Common myeloid progenitor, CD34-positive (primary cell): ENCODE results near the gene SLC9A5.
A peak's percentile ranks its signal among the peaks of the same experiment; 100 is the strongest.

Source experiments
- CTCF ChIA-PET: fragments of 350-600 bp; sonication (Branson Sonifier 250); formaldehyde crosslinking; loops from one replicate; lab custom pipeline; 2021; ENCODE audit warnings: antibody characterized with exemption; lab: Charles Lee
- POLR2A ChIA-PET: fragments of 350-600 bp; sonication (Branson Sonifier 250); formaldehyde crosslinking; loops from one replicate; lab custom pipeline; 2021; ENCODE audit warnings: antibody characterized with exemption; lab: Charles Lee
- DNase-seq, 3 donors: peaks; one replicate each; pipeline versions ENCODE4 v3.0.0 to v3.0.0-alpha.2; 2013
- H3K27ac ChIP-seq, 2 experiments: 1 replicate in 1 of 2; 2 replicates in 1 of 2; pipeline ENCODE4 v1.7.0; 2013; ENCODE audit warnings: inconsistent platforms in 2 of 2, low read length in 2 of 2, mild to moderate bottlenecking in 2 of 2, low read depth in 1 of 2, moderate library complexity in 1 of 2; ENCODE audit not compliant: severe bottlenecking in 2 of 2, insufficient read depth in 1 of 2, poor library complexity in 1 of 2
- H3K27me3 ChIP-seq, 5 experiments: replicated peaks in 2 of 5; 1 replicate in 3 of 5; 2 replicates in 2 of 5; pipeline versions ENCODE4 v1.6.1 to v1.7.0; 2013; ENCODE audit warnings: low read length in 4 of 5, mild to moderate bottlenecking in 2 of 5, moderate library complexity in 2 of 5, inconsistent platforms in 1 of 5; ENCODE audit not compliant: insufficient read depth in 5 of 5, control insufficient read depth in 4 of 5
- H3K36me3 ChIP-seq, 4 experiments: 1 replicate in 2 of 4; 2 replicates in 2 of 4; pipeline versions ENCODE4 v1.6.1 to v1.7.0; 2013; ENCODE audit warnings: low read length in 3 of 4, control low read depth in 1 of 4, mild to moderate bottlenecking in 1 of 4; ENCODE audit not compliant: control insufficient read depth in 4 of 4, insufficient read depth in 4 of 4
- H3K4me1 ChIP-seq, 4 experiments: 1 replicate in 3 of 4; 2 replicates in 1 of 4; pipeline versions ENCODE4 v1.6.1 to v1.7.1; 2013; ENCODE audit warnings: low read length in 3 of 4, mild to moderate bottlenecking in 3 of 4, control low read depth in 1 of 4, inconsistent platforms in 1 of 4, moderate library complexity in 1 of 4; ENCODE audit not compliant: control insufficient read depth in 4 of 4, insufficient read depth in 4 of 4; ENCODE audit errors: control extremely low read depth in 1 of 4
- H3K4me3 ChIP-seq, 7 experiments: 1 replicate in 4 of 7; 2 replicates in 3 of 7; pipeline versions ENCODE4 v1.5.1 to v1.7.0; 2013; ENCODE audit warnings: mild to moderate bottlenecking in 7 of 7, low read length in 6 of 7, moderate library complexity in 6 of 7, inconsistent platforms in 2 of 7, low read depth in 2 of 7, control low read depth in 1 of 7; ENCODE audit not compliant: insufficient read depth in 4 of 7, control insufficient read depth in 1 of 7; ENCODE audit errors: extremely low read depth in 1 of 7
- H3K9me3 ChIP-seq, 5 experiments: 1 replicate in 4 of 5; 2 replicates in 1 of 5; pipeline versions ENCODE4 v1.6.1 to v1.7.1; 2013; ENCODE audit warnings: low read length in 4 of 5, mild to moderate bottlenecking in 2 of 5, inconsistent platforms in 1 of 5, low read depth in 1 of 5, moderate library complexity in 1 of 5; ENCODE audit not compliant: control insufficient read depth in 4 of 5, insufficient read depth in 2 of 5; ENCODE audit errors: control extremely low read depth in 1 of 5
- WGBS: methylation state at CpG from one replicate; pipeline ENCODE4 v1.1.5; 2013; ENCODE audit not compliant: insufficient coverage; 5-methylcytosine and 5-hydroxymethylcytosine counted together

Gene SLC9A5

GRCh38 chr16:67234180-67234597 lies 14.6 kb upstream of the SLC9A5 start:
- CTCF ChIA-PET, result interaction anchor here (0.9 to 10.7 kb wide), 2 partner anchors 12 to 32 kb away, joined by 3 to 108 read pairs; partner anchors contain the start of genes FHOD1 and SLC9A5
- POLR2A ChIA-PET, result interaction anchor here (1.5 to 2.4 kb wide), 2 partner anchors 11 to 13 kb away, joined by 3 to 12 read pairs; partner anchors contain the start of gene FHOD1
- no peaks in the 10 kb centered on the region for H3K4me1 ChIP-seq
- H3K27ac ChIP-seq, result no peak overlapping the region
- no peaks in the 10 kb centered on the region for H3K9me3 ChIP-seq
- H3K27me3 ChIP-seq, result no peaks in the 10 kb centered on the region
- H3K4me3 ChIP-seq, result no peak overlapping the region
- peaks cover 13 to 88% (median 70%) of the 10 kb centered on the region in 4 experiments for H3K36me3 ChIP-seq
- 97% methylated on average over 9 of the region's 10 CpGs for WGBS
- DNase-seq, result no peak

GRCh38 chr16:67235816-67236562 lies 12.8 kb upstream of the SLC9A5 start:
- H3K27me3 ChIP-seq, result no peaks in the 10 kb centered on the region
- H3K27ac ChIP-seq, result no peak overlapping the region
- no peak overlapping the region for H3K4me3 ChIP-seq
- DNase-seq, result peak in 1 of 3 donors; percentile 23
- peaks cover 17 to 78% (median 58%) of the 10 kb centered on the region in 4 experiments for H3K36me3 ChIP-seq
- 98% methylated on average over 17 of the region's 17 CpGs for WGBS
- H3K4me1 ChIP-seq, result peaks cover 0 to 6% (median under 1%) of the 10 kb centered on the region in 4 experiments
- POLR2A ChIA-PET, result no interaction called here
- H3K9me3 ChIP-seq, result no peaks in the 10 kb centered on the region
- CTCF ChIA-PET, result interaction anchor here (0.9 to 10.7 kb wide), 3 partner anchors 9 to 43 kb away, joined by 3 to 108 read pairs (median 4); partner anchors contain the start of genes FHOD1, SLC9A5 and TMEM208

- Histone ChIP-seq H3K36me3 (peaks cover 17 to 74% (median 51%) of the 10 kb centered on the region in 4 experiments), H3K27me3 (no peaks in the 10 kb centered on the region), H3K9me3 (no peaks in the 10 kb centered on the region), H3K4me1 (peaks cover 0 to 14% (median 6%) of the 10 kb centered on the region in 4 experiments), H3K27ac (no peak overlapping the region), H3K4me3 (no peak overlapping the region)
- DNase-seq, result peak; percentile 67 to 80 (median 75)
- CTCF ChIA-PET, result interaction anchor here (0.9 to 10.7 kb wide), 4 partner anchors 9 to 43 kb away, joined by 3 to 108 read pairs (median 6); partner anchors contain the start of genes FHOD1, SLC9A5 and TMEM208
- POLR2A ChIA-PET, result interaction anchor here (1.9 kb wide), 1 partner anchor 9 kb away, joined by 5 read pairs; no protein-coding TSS in a partner anchor
- 95% methylated on average over 30 of the region's 50 CpGs for WGBS
Measured at GRCh38 chr16:67236563-67237395, 12.0 kb upstream of the SLC9A5 start.

- no peak for DNase-seq
- ChIA-PET CTCF (interaction anchor here (1.0 to 2.3 kb wide), 3 partner anchors 8 to 10 kb away, joined by 3 to 9 read pairs (median 9); partner anchors contain the start of genes FHOD1, SLC9A5 and TMEM208), POLR2A (interaction anchor here (1.9 kb wide), 2 partner anchors 8 to 10 kb away, joined by 5 read pairs; partner anchors contain the start of gene TMEM208)
- Histone ChIP-seq H3K4me1 (peaks cover under 1 to 22% (median 11%) of the 10 kb centered on the region in 4 experiments), H3K36me3 (peaks cover 17 to 73% (median 49%) of the 10 kb centered on the region in 4 experiments), H3K4me3 (no peak overlapping the region), H3K27ac (no peak overlapping the region), H3K9me3 (no peaks in the 10 kb centered on the region), H3K27me3 (no peaks in the 10 kb centered on the region)
- 94% methylated on average over 12 of the region's 16 CpGs for WGBS
Measured at GRCh38 chr16:67237396-67238277, 11.1 kb upstream of the SLC9A5 start.

GRCh38 chr16:67238278-67238575 lies 10.6 kb upstream of the SLC9A5 start:
- no peaks in the 10 kb centered on the region for H3K9me3 ChIP-seq
- ChIA-PET POLR2A (interaction anchor here (1.9 kb wide), 2 partner anchors 8 to 11 kb away, joined by 5 read pairs; partner anchors contain the start of gene TMEM208), CTCF (interaction anchor here (1.0 to 2.3 kb wide), 3 partner anchors 9 to 10 kb away, joined by 3 to 9 read pairs (median 9); partner anchors contain the start of genes FHOD1, SLC9A5 and TMEM208)
- no CpG with 5 or more reads among the region's 3 CpGs for WGBS
- no peaks in the 10 kb centered on the region for H3K27me3 ChIP-seq
- peaks cover 17 to 75% (median 47%) of the 10 kb centered on the region in 4 experiments for H3K36me3 ChIP-seq
- H3K4me3 ChIP-seq, result no peak overlapping the region
- H3K27ac ChIP-seq, result no peak overlapping the region
- peaks cover 7 to 26% (median 15%) of the 10 kb centered on the region in 4 experiments for H3K4me1 ChIP-seq
- DNase-seq, result no peak
